GM21528 (cell line): ENCODE results near the gene CEP55.
A peak's percentile ranks its signal among the peaks of the same experiment; 100 is the strongest.

Experiments
- ATAC-seq: cut with Tn5 transposase; IDR thresholded peaks from one replicate; pipeline ENCODE4 v1.9.1; 2021; ENCODE audit warnings: mild to moderate bottlenecking, moderate library complexity; ENCODE audit not compliant: unreplicated experiment, low FRiP score

Gene CEP55

GRCh38 chr10:93468461-93469213 lies 27.8 kb upstream of the CEP55 start:
- no peak for ATAC-seq

- no peak for ATAC-seq
Measured at GRCh38 chr10:93469454-93469853, 27.0 kb upstream of the CEP55 start.

DNA sequence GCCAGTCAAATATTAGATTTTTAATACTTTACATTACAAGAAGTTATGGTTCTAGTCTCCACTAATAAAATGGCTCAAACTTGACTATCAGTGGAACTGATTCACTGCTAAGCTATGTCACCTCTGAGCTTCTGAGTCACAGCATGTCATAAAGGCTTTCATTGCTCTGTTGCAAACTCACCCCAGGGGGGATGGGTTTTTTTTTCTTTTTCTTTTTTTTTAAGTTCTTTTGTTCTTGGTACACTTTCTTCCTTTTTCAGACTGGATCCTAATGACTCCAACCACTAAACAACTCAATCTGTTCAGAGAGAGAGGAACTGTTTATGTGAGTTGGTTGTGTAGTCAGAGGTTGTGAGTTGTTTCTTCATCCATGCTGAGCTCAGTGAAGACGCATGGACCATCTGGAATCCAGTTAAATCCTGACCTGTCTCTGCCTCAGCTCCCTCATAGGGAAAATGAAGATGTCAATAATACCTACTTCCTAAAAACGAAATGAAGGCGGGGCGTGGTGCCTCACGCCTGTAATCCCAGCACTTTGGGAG lies 25.2 kb upstream of the CEP55 start:
- no peak for ATAC-seq

DNA sequence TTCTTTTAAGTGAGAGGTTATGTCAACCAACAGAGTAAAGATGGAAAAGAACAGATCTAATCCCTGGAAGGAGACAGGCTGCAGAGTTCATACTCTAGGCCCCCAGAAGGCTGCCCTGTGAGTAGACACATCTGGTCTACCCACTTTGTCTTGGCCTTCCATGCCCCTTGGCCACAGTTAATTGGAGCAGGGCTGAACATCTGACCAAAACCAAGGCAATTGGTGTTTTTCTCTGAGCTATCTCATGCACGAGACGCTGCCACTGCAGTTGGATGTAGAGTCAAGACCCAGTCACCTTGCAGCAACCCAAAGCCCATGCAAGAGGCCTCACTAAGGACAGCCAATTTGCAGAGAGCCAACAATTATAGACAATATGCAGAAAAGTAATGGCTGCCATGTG lies 23.3 kb upstream of the CEP55 start:
- ATAC-seq: no peak

DNA sequence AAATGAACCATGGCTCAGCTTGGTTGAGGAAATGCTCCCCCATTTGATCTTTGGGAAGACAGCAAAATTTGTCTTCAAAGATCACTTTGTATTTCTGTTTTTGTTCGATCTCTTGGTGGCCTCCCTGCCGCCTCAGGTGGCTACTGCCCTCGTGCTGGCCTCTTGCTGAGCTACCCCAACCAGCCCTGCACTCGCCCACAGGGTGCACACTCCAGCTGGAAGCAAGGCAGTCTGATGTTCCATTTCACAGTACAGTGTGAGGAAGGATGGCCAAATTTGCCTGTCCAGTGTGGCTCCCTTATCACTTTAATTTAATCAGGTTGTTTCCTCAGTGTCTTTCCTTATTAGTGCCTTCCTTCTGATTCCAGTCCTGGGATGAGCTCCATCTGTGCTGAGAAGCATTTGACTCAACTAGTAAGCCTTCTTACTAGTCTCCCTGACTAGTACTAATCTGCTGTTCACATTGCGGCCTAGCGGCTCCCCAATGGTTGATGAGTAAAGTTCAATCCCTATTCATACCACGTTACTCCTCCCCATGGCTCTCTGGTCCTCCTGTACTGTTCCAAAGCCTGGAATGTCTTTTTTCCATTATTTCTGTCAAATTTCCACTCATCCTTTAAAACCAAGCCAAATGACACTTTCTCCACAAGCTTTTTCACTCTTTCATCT lies 22.5 kb upstream of the CEP55 start:
- ATAC-seq: no peak

DNA sequence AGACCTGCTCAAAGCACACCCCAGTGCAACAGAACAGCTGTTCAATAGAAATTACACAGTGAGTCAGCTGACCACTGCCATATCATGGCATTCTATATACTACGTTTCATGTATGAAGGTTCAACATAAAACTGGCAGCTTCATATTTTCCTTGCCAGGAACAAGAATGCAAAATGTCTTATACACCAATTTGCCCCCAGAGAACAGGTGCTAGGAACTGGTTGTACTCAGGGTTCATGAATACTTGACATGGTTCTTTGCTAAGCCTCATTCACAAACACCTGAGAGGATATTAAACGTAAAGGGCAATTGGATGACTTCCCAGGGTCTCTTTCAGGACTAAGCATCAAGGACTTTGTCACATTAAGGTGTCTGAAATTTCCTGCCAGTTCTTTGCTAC lies 21.2 kb upstream of the CEP55 start:
- no peak for ATAC-seq

DNA sequence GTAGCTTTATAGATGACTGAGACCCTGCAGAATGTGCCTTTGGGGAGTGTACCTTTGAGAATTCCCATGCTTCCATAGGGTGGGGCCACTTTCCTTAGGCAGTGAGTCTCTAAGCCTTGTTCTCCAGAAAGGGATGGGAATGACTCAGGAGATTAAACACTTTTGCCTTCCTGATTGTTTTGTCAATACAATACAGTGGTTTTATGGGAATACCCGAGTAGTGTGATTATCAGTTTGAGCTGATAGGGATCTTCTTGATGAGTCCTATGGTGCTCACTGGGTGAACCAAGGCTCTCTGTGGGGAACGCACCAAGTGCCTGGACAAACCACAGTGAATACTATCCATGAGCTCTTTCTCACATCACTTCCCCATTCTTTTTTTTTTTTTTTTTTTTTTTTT lies 20.5 kb upstream of the CEP55 start:
- ATAC-seq: no peak

- no peak for ATAC-seq
Measured at GRCh38 chr10:93476756-93477155, 19.7 kb upstream of the CEP55 start.

DNA sequence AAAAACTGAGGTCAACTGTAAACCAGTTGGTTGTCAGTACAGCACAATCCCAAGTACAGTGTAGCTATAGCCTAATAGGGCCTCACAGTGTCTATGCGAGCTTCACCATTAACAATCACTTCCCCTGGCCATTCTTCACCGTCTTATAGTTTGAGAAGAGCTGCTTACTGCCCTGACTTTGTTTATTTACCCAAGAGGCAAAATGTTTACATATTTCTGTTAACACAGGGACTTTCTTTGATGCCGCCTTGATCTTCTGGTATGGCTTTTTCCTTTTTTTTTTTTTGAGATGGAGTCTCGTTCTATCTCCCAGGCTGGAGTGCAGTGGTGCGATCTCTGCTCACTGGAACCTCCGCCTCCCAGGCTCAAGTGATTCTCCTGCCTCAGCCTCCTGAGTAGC lies 17.5 kb upstream of the CEP55 start:
- no peak for ATAC-seq

- ATAC-seq: no peak
Measured at GRCh38 chr10:93481637-93482144, 14.7 kb upstream of the CEP55 start.

DNA sequence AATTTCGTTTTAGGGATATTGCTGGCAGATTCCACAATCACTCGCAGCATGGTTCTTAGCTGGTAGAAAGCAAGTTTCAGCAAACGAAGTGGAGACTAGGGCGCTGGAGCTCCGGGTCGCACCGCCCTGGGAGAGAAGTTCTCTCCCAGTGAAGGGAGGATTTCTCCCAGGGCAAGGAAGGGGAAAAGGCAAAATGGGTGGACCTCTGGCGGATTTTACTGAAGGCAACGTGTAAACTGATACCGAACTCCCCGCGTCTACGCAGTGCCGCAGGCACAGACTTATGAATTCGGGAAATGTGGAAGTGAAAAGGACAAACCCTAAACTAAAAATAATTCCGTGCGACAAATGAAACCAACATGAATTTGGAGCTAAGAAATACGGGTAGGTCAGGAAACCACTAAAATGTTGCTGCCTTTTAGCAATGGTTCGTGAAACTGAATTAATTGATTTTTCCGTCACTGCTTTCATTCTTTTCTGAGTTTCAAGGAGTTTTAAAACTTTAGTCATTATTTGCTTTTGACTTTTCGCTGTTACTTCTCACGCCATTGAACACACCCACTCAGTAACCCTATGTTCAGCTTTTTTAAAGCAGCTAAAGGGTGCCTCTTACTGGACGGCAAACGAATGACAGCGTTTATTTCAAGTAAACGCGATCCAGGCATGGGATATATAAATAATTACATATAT lies 14.1 kb upstream of the CEP55 start, which contains the start of gene MYOF:
MYOF (minus strand) TSS at position 190 of the 690 bp plus-strand sequence; CDS start at position 50, 140 bp downstream.
- ATAC-seq: peak; percentile 79

DNA sequence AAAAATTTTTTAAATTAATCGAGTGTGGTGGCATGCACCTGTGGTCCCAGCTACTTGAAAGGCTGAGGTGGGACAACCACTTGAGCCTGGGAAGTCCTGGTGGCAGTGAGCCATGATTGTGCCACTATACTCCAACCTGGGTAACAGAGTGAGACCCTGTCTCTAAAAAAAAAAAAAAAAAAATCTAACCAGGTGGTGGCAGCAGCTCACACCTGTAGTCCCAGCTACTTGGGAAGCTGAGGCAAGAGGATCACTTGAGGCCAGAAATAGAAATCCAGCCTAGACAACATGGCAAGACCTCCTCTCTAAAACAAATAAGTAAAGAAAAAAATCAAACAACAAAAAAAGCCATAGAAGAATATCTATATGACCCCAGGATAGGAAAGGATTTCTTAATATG lies 10.7 kb upstream of the CEP55 start:
- ATAC-seq: no peak

DNA sequence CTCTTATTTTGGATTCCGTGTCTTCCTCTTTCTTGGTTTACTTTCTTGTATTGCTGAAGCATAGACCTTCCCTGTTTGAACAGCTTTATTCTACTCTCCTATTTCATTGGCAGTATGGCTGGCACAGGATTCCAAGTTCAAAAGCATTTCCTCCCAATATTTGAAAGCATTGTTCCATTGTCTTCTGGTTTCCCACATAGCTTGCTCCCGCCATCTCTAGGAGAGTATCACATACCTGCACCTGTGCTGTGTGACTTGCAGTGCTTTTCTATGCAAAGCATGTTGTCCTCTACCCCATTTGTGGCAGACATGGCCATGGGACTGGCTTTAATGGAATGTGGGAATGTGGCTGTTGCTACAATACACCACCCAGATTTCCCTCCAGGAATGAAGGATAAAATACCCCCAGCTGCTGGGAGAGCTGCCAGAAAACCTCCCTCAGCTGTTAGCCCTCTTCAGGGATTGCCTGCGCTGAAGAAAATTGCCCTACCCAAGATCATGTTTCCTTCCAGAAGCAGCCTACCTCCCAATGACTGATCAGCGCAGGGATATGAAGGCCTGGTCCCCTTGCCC lies 7.4 kb upstream of the CEP55 start:
- no peak for ATAC-seq

GRCh38 chr10:93491602-93492121 lies 4.8 kb upstream of the CEP55 start:
- ATAC-seq: no peak

DNA sequence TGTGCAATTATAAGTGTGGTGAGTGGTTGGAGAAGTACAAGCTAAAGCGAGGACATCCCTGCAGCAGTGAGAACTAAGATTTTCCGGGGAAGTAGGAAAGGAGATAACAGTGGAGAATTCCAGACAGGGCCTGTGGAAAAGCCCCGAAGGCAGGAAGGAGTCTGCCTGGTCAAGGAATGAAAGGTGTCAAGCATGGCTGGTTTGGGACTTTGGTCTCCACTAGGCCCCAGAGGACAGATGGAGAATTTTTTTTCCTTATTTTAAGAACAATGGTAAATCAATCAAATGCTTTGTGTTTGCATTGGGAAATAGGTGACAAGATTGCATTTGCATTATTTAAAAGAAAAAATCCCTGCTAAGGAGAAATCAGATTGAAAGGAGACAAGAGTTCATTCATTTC lies 3.2 kb upstream of the CEP55 start:
- ATAC-seq: no peak

- no peak for ATAC-seq
Measured at GRCh38 chr10:93494494-93494893, 1.9 kb upstream of the CEP55 start.

- ATAC-seq: peak; percentile 32
Measured at GRCh38 chr10:93495654-93496321, 624 bp upstream of the CEP55 start.

DNA sequence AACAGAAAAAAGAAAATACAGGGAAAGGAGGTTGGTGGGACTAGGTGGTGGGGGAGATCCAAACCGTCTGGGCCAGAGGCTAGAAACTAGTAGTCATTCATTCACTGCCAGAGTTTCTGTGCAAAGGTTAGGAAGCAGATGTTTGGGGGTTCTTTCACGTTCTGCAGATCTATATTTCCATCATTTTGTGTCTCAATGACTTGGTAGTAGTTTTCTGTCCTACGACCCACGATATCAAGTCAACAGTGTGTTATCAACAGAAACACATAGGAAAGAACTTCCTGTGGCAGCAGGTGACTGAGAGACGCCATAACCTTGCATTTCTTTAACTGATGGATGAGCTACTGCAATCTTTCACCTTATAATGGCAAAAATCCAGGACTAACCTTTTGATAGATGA lies 1.8 kb downstream of the CEP55 start:
- no peak for ATAC-seq

DNA sequence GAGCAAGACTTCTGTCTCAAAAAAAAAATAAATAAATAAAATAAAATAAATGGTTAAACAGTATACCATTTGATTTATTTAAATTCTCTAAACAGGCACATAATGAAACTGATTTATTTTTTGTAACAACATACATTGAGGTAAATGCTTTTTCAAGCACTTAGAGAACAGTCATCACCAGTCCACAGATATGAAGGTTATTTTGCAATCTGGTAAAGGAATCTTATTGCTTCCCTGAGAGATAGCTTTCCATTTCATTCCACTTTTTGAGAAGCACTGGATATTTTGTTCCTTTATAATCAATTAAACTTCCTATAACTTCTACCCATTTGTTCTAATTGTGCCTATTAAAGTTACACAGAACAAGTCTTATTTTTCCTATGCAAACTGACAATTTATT lies 5.2 kb downstream of the CEP55 start:
- ATAC-seq: no peak

- peak; percentile 71 for ATAC-seq
Measured at GRCh38 chr10:93503075-93503474, 6.7 kb downstream of the CEP55 start.
